Activated gamma-delta T cell treated with anti-CD3 and anti-CD28 coated beads, Interleukin-2, amount 50 U/mL, for 16 hours (primary cell): Measurements from ENCODE around the gene ARHGEF10L.

Source experiments
- DNase-seq: peaks from one replicate; pipeline ENCODE4 v3.0.0-alpha.2; 2020; ENCODE audit warnings: low read depth

The ARHGEF10L gene

GRCh38 chr1:17567582-17567981 is 28.1 kb downstream of the ARHGEF10L start:
- no peak for DNase-seq

- no peak for DNase-seq
These were observed 28.8 kb downstream of the ARHGEF10L start for GRCh38 chr1:17568014-17568900.

GRCh38 chr1:17569200-17570139 is 30.0 kb downstream of the ARHGEF10L start:
- DNase-seq, result no peak

GRCh38 chr1:17570228-17570627 is 30.7 kb downstream of the ARHGEF10L start:
- no peak for DNase-seq

- DNase-seq, result no peak
These were observed 32.9 kb downstream of the ARHGEF10L start for GRCh38 chr1:17572264-17572985.

- DNase-seq, result no peak
These were observed 34.1 kb downstream of the ARHGEF10L start for GRCh38 chr1:17573518-17574041.

DNA sequence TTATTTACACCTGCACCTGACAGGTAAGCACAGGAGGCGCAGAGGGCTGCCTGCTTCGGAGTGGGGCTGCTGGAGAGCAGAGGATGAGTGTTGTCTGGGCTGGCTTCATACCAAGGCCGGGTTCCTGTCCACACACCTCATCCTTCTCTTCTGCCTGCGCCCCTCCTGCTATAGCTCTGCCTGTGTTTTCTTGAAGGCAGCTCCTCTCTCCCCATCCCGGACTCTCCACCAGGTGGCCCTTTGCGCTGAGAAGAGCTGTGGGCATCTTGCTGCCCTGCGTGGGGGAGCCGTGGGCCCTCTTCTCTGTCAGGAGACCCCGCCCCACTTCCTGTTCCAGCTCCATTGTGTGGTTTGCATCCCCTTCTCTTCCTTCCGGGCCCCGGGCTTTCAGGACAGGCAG is 35.0 kb downstream of the ARHGEF10L start:
- no peak for DNase-seq

DNA sequence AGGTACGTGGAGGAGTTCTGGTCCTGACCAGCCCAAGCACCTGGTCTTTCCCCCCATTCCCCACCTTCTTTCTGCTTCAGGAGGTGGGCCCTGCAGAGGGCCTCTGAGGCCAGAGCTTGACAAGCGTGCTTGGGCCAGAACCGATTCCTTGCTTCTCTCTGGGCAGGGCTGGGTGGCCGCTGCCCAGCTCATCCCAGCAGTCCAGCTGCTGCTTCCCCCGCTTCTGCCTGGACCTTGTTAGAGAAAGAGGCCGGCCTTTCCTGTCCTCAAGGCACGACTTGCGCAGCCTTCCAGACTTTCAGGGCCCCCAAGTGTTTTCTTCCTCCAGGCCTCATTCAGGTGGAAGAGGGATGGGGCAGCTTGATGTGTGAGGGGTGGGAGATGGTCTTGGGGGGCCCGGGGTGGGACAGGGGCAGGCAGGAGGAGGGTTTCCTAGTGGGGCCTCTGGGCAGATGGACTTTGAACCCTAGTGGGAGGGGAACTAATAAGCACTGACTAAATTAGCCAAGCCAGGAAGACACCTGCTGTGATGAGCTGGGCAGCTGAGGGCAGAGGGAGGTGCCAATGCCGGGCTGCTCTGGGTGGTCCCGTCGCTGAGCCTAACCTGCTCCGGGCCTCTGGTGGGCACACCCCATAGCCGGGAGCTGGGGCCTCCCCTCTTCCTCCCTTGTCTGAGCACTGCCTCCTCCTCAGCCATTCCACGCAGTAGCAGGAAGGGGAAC is 36.5 kb downstream of the ARHGEF10L start:
- DNase-seq, result no peak

DNA sequence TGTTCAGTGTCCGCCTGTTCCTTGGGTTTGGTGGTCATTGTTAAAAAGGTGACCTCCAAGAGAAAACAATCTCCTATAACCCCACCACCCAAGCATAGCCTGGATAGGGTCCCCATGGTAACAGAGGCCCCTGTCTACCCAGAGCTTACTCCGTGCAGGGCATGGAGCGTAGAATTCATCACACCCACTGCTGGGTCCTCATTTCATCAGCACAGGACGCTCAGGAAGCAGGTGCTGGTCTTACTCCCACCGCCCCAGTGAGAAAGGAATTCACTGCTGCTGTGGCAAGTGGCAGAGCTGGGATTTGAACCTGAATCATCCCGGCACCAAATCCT is 37.0 kb downstream of the ARHGEF10L start:
- no peak for DNase-seq

GRCh38 chr1:17577907-17578297 is 38.4 kb downstream of the ARHGEF10L start:
- DNase-seq, result no peak

GRCh38 chr1:17579951-17580939 is 40.7 kb downstream of the ARHGEF10L start:
- no peak for DNase-seq

DNA sequence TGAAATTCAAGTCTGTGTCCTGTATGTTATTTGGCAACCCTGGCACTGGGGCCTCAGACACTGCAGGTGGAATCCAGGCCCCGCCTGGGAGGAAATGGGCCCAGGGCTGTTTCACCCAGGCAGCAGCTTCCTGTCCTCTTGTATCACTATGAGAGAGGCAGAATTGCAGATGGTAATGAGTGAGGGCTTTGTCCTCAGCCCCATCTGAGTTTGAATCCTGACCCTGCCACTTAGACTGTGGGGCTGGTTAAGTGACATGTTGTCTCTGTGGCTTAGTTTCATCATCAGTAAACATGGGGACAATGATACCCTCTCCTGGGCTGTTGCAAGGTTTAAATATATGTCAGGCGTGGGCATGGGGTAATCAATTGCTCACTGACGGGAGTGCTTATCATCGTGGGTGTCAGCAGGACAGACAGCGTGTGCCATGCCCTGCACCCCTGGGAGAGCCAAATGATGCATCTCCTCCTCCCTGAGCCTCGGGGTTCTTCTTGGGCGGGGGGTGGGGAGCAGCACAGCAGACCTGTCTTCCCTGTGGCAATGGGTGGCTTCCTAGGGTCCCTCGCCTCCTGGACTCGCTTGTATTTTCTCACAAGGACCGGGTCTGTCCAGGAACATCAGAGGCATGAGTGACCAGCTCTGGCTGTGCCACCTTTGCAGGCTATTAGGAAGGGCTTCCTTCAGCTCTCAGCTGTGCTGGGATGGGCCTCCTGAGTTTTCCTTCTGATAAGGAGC is 42.1 kb downstream of the ARHGEF10L start:
- DNase-seq, result no peak

GRCh38 chr1:17582124-17582774 is 42.8 kb downstream of the ARHGEF10L start:
- DNase-seq, result no peak

DNA sequence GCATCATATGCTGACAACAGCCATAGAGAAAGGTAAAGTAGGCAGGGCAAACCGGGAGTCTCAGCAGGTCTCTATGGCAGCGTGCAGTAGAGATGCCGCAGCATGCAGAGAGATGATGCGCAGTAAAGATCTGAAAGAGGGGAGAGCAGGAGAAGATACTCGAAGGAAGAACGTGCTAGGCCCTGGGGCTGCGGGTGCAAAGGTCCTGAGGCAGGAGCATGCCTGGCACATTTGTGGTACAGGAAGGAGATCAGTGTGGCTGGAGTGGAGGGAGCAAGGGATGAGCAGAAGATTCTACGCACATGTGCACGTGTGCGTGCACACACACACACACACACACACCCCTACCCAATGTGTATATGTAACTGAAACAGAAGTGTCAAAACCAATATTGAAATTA is 45.0 kb downstream of the ARHGEF10L start:
- no peak for DNase-seq

DNA sequence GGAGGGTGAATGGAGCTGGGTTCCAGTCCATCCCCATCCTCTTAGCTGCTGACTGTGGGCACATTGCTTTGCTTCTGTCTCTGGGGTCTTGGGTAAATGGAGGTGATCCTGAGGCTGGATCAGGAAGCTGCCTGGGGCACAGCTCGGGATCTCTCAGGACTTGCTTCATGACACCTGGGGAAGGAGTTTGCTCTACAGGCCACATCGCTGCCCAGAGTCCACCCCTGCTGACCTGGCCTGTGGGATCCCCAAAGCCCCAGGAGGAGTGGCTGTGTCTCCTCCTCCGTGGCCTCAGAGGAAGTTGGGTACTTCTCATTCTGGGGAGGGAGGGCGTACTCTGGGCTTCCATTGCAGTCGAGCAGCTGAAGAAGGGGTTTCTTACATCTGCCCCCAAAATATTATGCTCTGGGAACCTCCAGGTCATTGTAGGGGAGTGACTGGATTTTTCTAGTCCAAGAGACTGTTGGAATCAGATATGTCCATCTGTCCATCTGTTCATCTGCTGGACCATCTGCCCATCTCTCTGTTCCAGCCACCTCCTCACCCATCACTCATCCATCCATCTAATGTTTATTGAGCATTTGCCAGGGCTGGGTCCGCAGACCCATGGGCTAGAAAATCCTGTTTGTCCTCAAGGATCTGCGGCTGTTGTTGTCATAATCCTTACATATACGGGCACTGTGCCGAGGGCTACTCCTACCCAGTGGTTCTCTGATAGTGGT is 45.9 kb downstream of the ARHGEF10L start:
- DNase-seq, result no peak

DNA sequence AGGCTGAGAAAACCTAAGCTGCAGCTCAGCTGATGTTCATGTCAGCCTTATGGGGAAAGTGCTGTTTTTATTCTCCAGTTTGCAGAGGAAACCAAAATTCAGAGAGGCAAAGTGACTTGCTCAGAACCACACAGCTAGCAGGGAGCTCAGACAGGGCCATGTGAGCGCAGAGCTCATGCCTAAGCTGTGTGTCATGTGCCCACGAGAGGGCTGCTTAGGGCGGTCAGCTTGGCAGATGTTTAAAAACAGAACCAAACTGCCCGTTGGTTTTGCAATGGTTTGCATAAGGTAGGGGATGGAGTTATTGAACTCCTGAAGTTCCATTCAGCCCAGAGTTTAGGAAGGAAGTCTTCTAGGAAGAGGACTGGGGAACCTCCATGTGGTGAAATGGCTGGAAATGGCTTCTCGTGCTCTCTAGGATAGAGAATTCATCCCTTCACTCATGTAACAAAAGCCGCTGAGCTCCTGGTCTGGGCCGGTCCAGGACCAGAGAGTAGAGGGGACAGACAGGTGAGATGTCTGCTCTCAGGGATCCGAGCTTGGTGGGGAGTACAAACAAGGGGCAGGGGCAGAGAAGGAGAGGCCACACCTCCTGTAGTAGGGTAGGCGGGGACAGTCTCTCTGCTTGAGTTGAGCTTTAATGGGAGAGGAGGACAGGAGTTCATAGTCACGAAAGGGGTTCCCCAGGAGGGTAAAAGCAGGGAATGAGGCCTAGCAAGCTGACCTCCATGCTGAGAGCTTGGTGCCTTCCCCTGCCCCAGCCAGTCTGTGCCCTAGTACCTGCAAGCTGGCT is 46.9 kb downstream of the ARHGEF10L start:
- DNase-seq, result no peak

- no peak for DNase-seq
These were observed 48.2 kb downstream of the ARHGEF10L start for GRCh38 chr1:17587693-17588047.
